Upper lobe of left lung (tissue), 6 donors: ENCODE measurements around the gene TBC1D25. TPM values are rescaled to one million over a fixed set of nuclear protein-coding genes. Genes with fewer than 3 reads are reported as not detected.

Experiments
- ATAC-seq, 2 donors: fragments of 200-7000 bp; cut with Tn5 transposase; one replicate each; pipeline ENCODE4 v1.9.1; 2022; ENCODE audit warnings: mild to moderate bottlenecking in 2 of 2, moderate library complexity in 2 of 2; ENCODE audit not compliant: low FRiP score in 2 of 2
- DNase-seq, 2 donors: peaks; one replicate each; pipeline ENCODE4 v3.0.0-alpha.2; 2019 to 2020
- H3K27ac ChIP-seq, 4 donors: fragments of 200-600 bp; sonication (generic); one replicate each; pipeline ENCODE4 v1.5.1; 2016 to 2019
- H3K27me3 ChIP-seq, 4 donors: fragments of 200-600 bp; sonication (generic); one replicate each; pipeline ENCODE4 v1.5.1; 2017 to 2019
- H3K36me3 ChIP-seq, 4 donors: fragments of 200-600 bp; sonication (generic); one replicate each; pipeline ENCODE4 v1.5.1; 2016 to 2019
- H3K4me1 ChIP-seq, 4 donors: fragments of 200-600 bp; sonication (generic); one replicate each; pipeline ENCODE4 v1.5.1; 2018 to 2019
- H3K4me3 ChIP-seq, 4 donors: fragments of 200-600 bp; sonication (generic); one replicate each; pipeline ENCODE4 v1.5.1; 2017 to 2019; ENCODE audit warnings: mild to moderate bottlenecking in 2 of 4, moderate library complexity in 1 of 4
- H3K9me3 ChIP-seq, 4 donors: fragments of 200-600 bp; sonication (generic); one replicate each; pipeline ENCODE4 v1.5.1; 2018 to 2019
- EP300 ChIP-seq, 4 donors: sonication (generic); formaldehyde crosslinking; IDR thresholded peaks; one replicate each; pipeline ENCODE4 v1.5.1; 2017; ENCODE audit warnings: antibody characterized with exemption in 4 of 4, control low read depth in 2 of 4
- POLR2A ChIP-seq, 4 donors: fragments of 450-650 bp; IDR thresholded peaks; one replicate each; pipeline ENCODE4 v1.5.1; 2016 to 2017; ENCODE audit warnings: antibody characterized with exemption in 4 of 4, mild to moderate bottlenecking in 2 of 4
- POLR2AphosphoS5 ChIP-seq, 2 donors: sonication (generic); formaldehyde crosslinking; IDR thresholded peaks; one replicate each; pipeline ENCODE4 v1.5.1; 2017; ENCODE audit warnings: antibody characterized with exemption in 2 of 2
- WGBS, 2 donors: methylation state at CpG; one replicate each; pipeline ENCODE4 v1.1.5; 2017 to 2018; 5-methylcytosine and 5-hydroxymethylcytosine counted together
- total RNA-seq, 6 donors: library from RNA; depleted of rRNA in 4 of 6; stranded (reverse); fragments of >200 nt in 4 of 6; gene quantifications; one replicate each; pipeline versions ENCODE4 v1.1.0 to v1.2.1, GENCODE V29; 2016 to 2021
- TF ChIP-seq, protein P1 (sequence below), 6 experiments: fragments of 450-650 bp in 4 of 6; fragments of 200-600 bp in 2 of 6; sonication (generic) in 2 of 6; IDR thresholded peaks; one replicate each; pipeline ENCODE4 v1.5.1; 2016 to 2019; ENCODE audit warnings: antibody characterized with exemption in 6 of 6
- donor health status: DM: no; HTN: no; CAD: no; lungs with moderate emphysema.
- donor health status: DM: no; HTN: yes; CAD: no; lungs with severe emphysema.

The TBC1D25 gene
- total RNA-seq, 6 donors from 2014 or later, result 15.2 to 26.4 (median 18.8) TPM

- peaks cover 0 to 38% (median 19%) of the 10 kb centered on the region in 4 donors for H3K36me3 ChIP-seq
Observed at GRCh38 chrX:48575642-48576041, 36.1 kb downstream of the TBC1D25 start.

GRCh38 chrX:48576108-48576507 is 36.6 kb downstream of the TBC1D25 start:
- TF ChIP-seq POLR2AphosphoS5 (IDR thresholded peaks at IDR 0.05) (no peak), POLR2A (IDR thresholded peaks at IDR 0.05) (no peak), EP300 (IDR thresholded peaks at IDR 0.05) (no peak)
- TF ChIP-seq, protein P1, sequence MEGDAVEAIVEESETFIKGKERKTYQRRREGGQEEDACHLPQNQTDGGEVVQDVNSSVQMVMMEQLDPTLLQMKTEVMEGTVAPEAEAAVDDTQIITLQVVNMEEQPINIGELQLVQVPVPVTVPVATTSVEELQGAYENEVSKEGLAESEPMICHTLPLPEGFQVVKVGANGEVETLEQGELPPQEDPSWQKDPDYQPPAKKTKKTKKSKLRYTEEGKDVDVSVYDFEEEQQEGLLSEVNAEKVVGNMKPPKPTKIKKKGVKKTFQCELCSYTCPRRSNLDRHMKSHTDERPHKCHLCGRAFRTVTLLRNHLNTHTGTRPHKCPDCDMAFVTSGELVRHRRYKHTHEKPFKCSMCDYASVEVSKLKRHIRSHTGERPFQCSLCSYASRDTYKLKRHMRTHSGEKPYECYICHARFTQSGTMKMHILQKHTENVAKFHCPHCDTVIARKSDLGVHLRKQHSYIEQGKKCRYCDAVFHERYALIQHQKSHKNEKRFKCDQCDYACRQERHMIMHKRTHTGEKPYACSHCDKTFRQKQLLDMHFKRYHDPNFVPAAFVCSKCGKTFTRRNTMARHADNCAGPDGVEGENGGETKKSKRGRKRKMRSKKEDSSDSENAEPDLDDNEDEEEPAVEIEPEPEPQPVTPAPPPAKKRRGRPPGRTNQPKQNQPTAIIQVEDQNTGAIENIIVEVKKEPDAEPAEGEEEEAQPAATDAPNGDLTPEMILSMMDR (IDR thresholded peaks at IDR 0.05), result no peak
- Histone ChIP-seq H3K4me1 (peaks cover 12 to 22% (median 14%) of the 10 kb centered on the region in 4 donors), H3K27ac (peak overlapping the region; percentile 98 to 99 (median 98)), H3K9me3 (no peaks in the 10 kb centered on the region), H3K4me3 (peak overlapping the region in 2 of 4 donors; percentile 61 to 72), H3K27me3 (no peaks in the 10 kb centered on the region), H3K36me3 (peaks cover 0 to 38% (median 19%) of the 10 kb centered on the region in 4 donors)
- 82% methylated on average over 4 of the region's 6 CpGs; no CpG with 5 or more reads in 1 of the 2 donors for WGBS, 2 donors
- ATAC-seq (no peak), DNase-seq (no peak)

More at GRCh38 chrX:48575642-48576041, 36.1 kb downstream of the TBC1D25 start:
- peaks cover 12 to 19% (median 14%) of the 10 kb centered on the region in 4 donors for H3K4me1 ChIP-seq
- H3K9me3 ChIP-seq, result no peaks in the 10 kb centered on the region
- ATAC-seq (no peak), DNase-seq (peak in 1 of 2 donors; percentile 56)
- 53 to 84% methylated on average over 2 to 13 of the region's 13 CpGs for WGBS, 2 donors
- H3K4me3 ChIP-seq, result peak overlapping the region; percentile 34 to 72 (median 66)
- no peak for TF ChIP-seq POLR2AphosphoS5 (IDR thresholded peaks at IDR 0.05)
- TF ChIP-seq POLR2A (IDR thresholded peaks at IDR 0.05), result no peak
- TF ChIP-seq, protein P1 (IDR thresholded peaks at IDR 0.05), result no peak
- TF ChIP-seq EP300 (IDR thresholded peaks at IDR 0.05), result no peak
- H3K27me3 ChIP-seq, result no peaks in the 10 kb centered on the region
- H3K27ac ChIP-seq, result peak overlapping the region; percentile 98 to 99 (median 98)

DNA sequence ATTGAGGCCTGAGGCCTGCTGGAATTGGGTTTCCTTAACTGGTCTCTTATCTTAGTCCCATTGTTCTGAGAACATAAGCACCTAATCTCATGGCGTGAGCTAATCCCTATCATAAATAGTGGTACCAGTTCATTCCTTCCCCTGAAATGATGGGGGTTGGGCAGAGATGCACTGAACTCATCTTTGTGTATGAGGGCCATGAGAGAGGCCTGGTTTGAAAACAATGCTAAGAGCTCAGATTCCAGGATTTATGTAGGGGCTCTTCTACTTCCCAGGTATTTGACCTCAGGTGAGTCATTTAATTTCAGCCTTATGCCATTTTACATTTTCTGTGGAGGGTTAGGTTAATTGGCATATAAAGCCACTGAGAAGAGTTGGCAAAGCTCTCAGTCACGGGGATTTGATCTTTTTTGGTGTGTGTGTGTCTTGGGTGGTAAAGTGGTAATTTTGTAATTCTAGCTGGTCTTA is 39.2 kb downstream of the TBC1D25 start:
- Histone ChIP-seq H3K27ac (no peak overlapping the region), H3K27me3 (no peaks in the 10 kb centered on the region), H3K4me3 (no peak overlapping the region), H3K36me3 (peaks cover 0 to 38% (median 19%) of the 10 kb centered on the region in 4 donors), H3K4me1 (peaks cover 12 to 22% (median 14%) of the 10 kb centered on the region in 4 donors), H3K9me3 (no peaks in the 10 kb centered on the region)
- WGBS, 2 donors, result 64 to 100% methylated on average over 1 to 2 of the region's 2 CpGs
- no peak for ATAC-seq
- no peak for DNase-seq
- TF ChIP-seq POLR2A (IDR thresholded peaks at IDR 0.05) (no peak), POLR2AphosphoS5 (IDR thresholded peaks at IDR 0.05) (no peak), EP300 (IDR thresholded peaks at IDR 0.05) (no peak)
- TF ChIP-seq, protein P1 (IDR thresholded peaks at IDR 0.05), result no peak

DNA sequence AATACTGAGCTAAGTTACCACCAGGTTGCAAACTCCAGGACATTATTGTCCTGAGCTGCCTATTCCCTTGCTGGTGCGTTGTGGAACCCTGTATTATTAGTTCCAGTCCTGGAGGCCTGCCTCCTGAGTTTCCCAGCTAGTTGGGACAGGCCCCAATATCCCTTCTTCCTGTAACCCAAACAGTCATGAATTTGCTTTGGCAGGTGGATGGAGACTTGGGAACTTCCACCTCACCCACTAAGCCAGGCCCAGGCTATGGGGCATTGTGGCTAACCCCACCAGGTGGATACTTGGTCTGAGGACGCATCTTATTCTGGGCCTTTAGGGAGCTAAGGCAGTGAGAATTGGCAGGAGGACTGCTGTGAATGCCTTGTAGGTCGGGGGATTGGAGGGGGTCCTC is 39.7 kb downstream of the TBC1D25 start:
- no peak overlapping the region for H3K4me3 ChIP-seq
- DNase-seq, result no peak
- H3K4me1 ChIP-seq, result peaks cover 12 to 22% (median 14%) of the 10 kb centered on the region in 4 donors
- H3K27me3 ChIP-seq, result no peaks in the 10 kb centered on the region
- peaks cover 0 to 38% (median 19%) of the 10 kb centered on the region in 4 donors for H3K36me3 ChIP-seq
- ATAC-seq, result no peak
- TF ChIP-seq POLR2AphosphoS5 (IDR thresholded peaks at IDR 0.05), result no peak
- TF ChIP-seq, protein P1 (IDR thresholded peaks at IDR 0.05), result no peak
- TF ChIP-seq POLR2A (IDR thresholded peaks at IDR 0.05), result no peak
- TF ChIP-seq EP300 (IDR thresholded peaks at IDR 0.05), result no peak
- 71 to 72% methylated on average over 1 to 3 of the region's 3 CpGs for WGBS, 2 donors
- no peak overlapping the region for H3K27ac ChIP-seq
- H3K9me3 ChIP-seq, result no peaks in the 10 kb centered on the region

GRCh38 chrX:48580662-48581061 is 41.1 kb downstream of the TBC1D25 start:
- ATAC-seq, result peak in 1 of 2 donors; percentile 50
- Histone ChIP-seq H3K27me3 (no peaks in the 10 kb centered on the region), H3K27ac (no peak overlapping the region), H3K36me3 (peaks cover 0 to 32% (median 14%) of the 10 kb centered on the region in 4 donors), H3K4me1 (peaks cover 8 to 16% (median 9%) of the 10 kb centered on the region in 4 donors), H3K4me3 (no peak overlapping the region), H3K9me3 (no peaks in the 10 kb centered on the region)
- no peak for DNase-seq
- TF ChIP-seq, protein P1 (IDR thresholded peaks at IDR 0.05), result no peak
- 63 to 87% methylated on average over 1 of the region's 1 CpG for WGBS, 2 donors
